ENCODE data around the gene PPP1R3C. TPM values are rescaled to one million over a fixed set of nuclear protein-coding genes. Genes with fewer than 3 reads are reported as not detected.

PPP1R3C gene
- total and polyA plus RNA-seq, 8 donors: 1.2 to 50.0 (median 13.3) TPM

- Histone ChIP-seq H3K4me1 (peaks cover 0 to 38% (median 16%) of the 10 kb centered on the region in 4 donors), H3K36me3 (no peaks in the 10 kb centered on the region), H3K27ac (peak overlapping the region; percentile 17 to 67 (median 45)), H3K27me3 (no peaks in the 10 kb centered on the region), H3K9me3 (no peaks in the 10 kb centered on the region), H3K4me3 (no peak overlapping the region)
- intact Hi-C loops (cut with DNase I; ENCODE audit: low total_unique reads): no loop called here
- 57 to 79% (median 66%) methylated on average over 2 of the region's 2 CpGs for WGBS, 5 donors
- no peak for DNase-seq
- TF ChIP-seq POLR2A (IDR thresholded peaks at IDR 0.05) (no peak), EP300 (IDR thresholded peaks at IDR 0.05) (no peak), POLR2AphosphoS5 (IDR thresholded peaks at IDR 0.05) (no peak)
- TF ChIP-seq, protein P1, sequence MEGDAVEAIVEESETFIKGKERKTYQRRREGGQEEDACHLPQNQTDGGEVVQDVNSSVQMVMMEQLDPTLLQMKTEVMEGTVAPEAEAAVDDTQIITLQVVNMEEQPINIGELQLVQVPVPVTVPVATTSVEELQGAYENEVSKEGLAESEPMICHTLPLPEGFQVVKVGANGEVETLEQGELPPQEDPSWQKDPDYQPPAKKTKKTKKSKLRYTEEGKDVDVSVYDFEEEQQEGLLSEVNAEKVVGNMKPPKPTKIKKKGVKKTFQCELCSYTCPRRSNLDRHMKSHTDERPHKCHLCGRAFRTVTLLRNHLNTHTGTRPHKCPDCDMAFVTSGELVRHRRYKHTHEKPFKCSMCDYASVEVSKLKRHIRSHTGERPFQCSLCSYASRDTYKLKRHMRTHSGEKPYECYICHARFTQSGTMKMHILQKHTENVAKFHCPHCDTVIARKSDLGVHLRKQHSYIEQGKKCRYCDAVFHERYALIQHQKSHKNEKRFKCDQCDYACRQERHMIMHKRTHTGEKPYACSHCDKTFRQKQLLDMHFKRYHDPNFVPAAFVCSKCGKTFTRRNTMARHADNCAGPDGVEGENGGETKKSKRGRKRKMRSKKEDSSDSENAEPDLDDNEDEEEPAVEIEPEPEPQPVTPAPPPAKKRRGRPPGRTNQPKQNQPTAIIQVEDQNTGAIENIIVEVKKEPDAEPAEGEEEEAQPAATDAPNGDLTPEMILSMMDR (IDR thresholded peaks at IDR 0.05): no peak
These were observed 18.6 kb downstream of the PPP1R3C start for GRCh38 chr10:91614225-91614624.

DNA sequence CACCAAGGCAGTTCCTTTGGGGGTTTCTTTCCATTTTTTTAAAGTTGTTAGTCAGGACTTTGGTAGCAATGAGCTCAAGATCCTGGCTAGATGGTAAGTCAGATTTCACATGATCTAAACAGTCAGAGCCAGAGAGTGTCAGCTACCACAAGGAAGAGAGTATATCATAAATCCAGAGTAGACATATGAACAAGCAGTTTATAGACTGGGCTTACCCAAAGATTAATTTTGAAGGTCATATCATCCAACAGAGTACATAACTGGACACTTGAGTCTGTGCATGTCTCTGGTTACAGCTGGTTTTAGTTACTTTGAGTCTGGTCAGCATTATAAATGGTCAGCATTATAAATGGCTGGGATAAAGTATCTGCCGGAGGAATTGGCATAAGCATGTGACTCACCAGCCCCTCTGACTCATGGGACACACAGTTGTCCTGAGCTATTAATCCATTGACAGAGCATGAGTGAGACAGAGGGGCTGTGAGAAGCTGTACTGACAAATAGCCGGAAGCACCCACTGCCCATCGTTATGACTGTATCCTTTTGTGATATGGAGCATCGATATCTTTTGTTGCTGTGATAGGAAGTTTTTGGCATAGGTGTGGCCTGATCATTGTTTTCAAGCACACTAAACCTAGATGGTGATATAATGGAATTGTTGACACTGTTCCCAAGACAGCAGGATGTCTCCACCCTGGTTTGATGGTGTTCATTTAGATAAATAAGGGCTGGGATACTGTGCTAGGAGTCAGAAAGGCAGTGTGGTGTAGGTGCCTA lies 19.3 kb downstream of the PPP1R3C start:
- no peak for DNase-seq
- Histone ChIP-seq H3K27me3 (no peaks in the 10 kb centered on the region), H3K4me1 (peaks cover 0 to 43% (median 22%) of the 10 kb centered on the region in 4 donors), H3K4me3 (no peak overlapping the region), H3K36me3 (no peaks in the 10 kb centered on the region), H3K9me3 (no peaks in the 10 kb centered on the region), H3K27ac (peak overlapping the region; percentile 17 to 67 (median 45))
- intact Hi-C loops (cut with DNase I; ENCODE audit: low total_unique reads): no loop called here
- WGBS, 5 donors: 50 to 74% (median 68%) methylated on average over 4 of the region's 4 CpGs
- TF ChIP-seq EP300 (IDR thresholded peaks at IDR 0.05) (no peak), POLR2AphosphoS5 (IDR thresholded peaks at IDR 0.05) (peak; percentile 5 to 82 (median 8))

DNA sequence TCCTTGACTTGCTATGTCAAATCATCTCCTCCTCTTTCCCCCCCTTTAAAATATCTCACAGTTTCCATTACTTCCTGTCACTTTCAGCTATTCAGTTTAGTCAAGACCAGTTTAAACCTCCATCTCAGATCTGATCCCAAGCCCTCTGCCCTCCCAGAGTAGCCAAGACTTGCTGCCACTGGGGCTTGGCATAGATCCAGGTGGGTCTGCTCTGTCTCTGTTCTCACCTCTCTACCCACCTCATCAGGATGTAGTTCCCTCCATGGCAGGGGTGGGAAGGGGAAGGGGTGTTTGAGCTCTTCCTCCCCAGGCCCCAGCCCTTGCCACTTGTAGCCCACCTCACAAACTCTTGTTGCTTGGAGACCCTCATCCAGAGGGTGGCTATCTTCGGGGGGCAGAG lies 22.0 kb downstream of the PPP1R3C start:
- intact Hi-C loops (cut with DNase I; ENCODE audit: low total_unique reads): no loop called here
- Histone ChIP-seq H3K27ac (peak overlapping the region in 4 of 5 donors; percentile 3 to 85 (median 36)), H3K4me3 (no peak overlapping the region), H3K27me3 (no peaks in the 10 kb centered on the region), H3K4me1 (peaks cover 0 to 57% (median 32%) of the 10 kb centered on the region in 4 donors), H3K36me3 (no peaks in the 10 kb centered on the region), H3K9me3 (peaks cover 0 to 5% (median 2%) of the 10 kb centered on the region in 4 donors)
- TF ChIP-seq, protein P1 (IDR thresholded peaks at IDR 0.05): no peak
- TF ChIP-seq EP300 (IDR thresholded peaks at IDR 0.05) (no peak), POLR2AphosphoS5 (IDR thresholded peaks at IDR 0.05) (no peak), POLR2A (IDR thresholded peaks at IDR 0.05) (no peak)
- no peak for DNase-seq
- WGBS, 5 donors: 69 to 89% (median 86%) methylated on average over 1 of the region's 1 CpG

DNA sequence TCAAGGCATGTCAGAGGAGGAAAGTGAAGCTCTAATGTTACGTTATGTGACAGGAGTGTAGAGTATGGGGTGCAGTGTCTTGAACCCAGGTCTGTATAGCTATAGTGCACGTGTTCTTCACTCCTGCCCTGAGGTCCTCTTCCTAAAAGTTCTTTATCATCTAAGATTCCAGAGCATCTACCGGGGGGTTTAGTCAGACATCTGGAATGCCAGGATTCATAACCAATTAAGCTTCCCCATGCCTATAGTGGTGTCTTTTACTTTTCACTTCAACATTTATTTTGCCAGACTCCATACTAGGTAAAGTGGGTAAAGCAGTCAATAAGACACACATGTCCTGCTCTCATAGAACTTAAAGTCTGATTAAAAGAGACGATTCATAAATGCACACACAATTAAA lies 22.4 kb downstream of the PPP1R3C start:
- no peak for DNase-seq
- H3K27ac ChIP-seq: peak overlapping the region in 4 of 5 donors; percentile 3 to 85 (median 36)
- no peaks in the 10 kb centered on the region for H3K27me3 ChIP-seq
- no peak overlapping the region for H3K4me3 ChIP-seq
- 75 to 87% (median 85%) methylated on average over 4 of the region's 4 CpGs for whole genome bisulfite sequencing, 5 donors
- peaks cover 0 to 9% (median 3%) of the 10 kb centered on the region in 4 donors for H3K9me3 ChIP-seq
- peaks cover 0 to 57% (median 32%) of the 10 kb centered on the region in 4 donors for H3K4me1 ChIP-seq
- intact Hi-C loops (cut with DNase I; ENCODE audit: low total_unique reads): no loop called here
- no peak for TF ChIP-seq EP300 (IDR thresholded peaks at IDR 0.05)
- no peak for TF ChIP-seq POLR2A (IDR thresholded peaks at IDR 0.05)
- TF ChIP-seq, protein P1 (IDR thresholded peaks at IDR 0.05): no peak
- TF ChIP-seq POLR2AphosphoS5 (IDR thresholded peaks at IDR 0.05): no peak
- H3K36me3 ChIP-seq: no peaks in the 10 kb centered on the region

Data from stomach (tissue), 9 donors.